Trophoblast cell (in vitro differentiated cells and primary cell): ENCODE data around the gene REV3L.
"Not testable (repeated sequence)": the region's sequence is repeated elsewhere in the genome, so short reads cannot be mapped to it uniquely, and the experiment has no call there.

Experiments used
- DNase-seq, 2 donors: peaks; one replicate each; pipeline ENCODE4 v3.0.0-alpha.2; 2016
- H2AFZ ChIP-seq: 2 replicates; pipeline ENCODE4 v1.6.1; 2013; ENCODE audit warnings: low read length, moderate library complexity, mild to moderate bottlenecking; ENCODE audit not compliant: insufficient read depth, poor library complexity
- H2AK5ac ChIP-seq: 2 replicates; pipeline ENCODE4 v1.6.1; 2013; ENCODE audit warnings: mild to moderate bottlenecking, low read length
- H2BK120ac ChIP-seq: 2 replicates; pipeline ENCODE4 v1.6.1; 2013; ENCODE audit warnings: low read length, mild to moderate bottlenecking, moderate library complexity; ENCODE audit not compliant: insufficient read depth, poor library complexity
- H2BK12ac ChIP-seq: 2 replicates; pipeline ENCODE4 v1.6.1; 2013; ENCODE audit warnings: mild to moderate bottlenecking, low read length, moderate library complexity
- H2BK5ac ChIP-seq: 2 replicates; pipeline ENCODE4 v1.6.1; 2013; ENCODE audit warnings: low read length, low read depth, moderate library complexity, mild to moderate bottlenecking; ENCODE audit not compliant: poor library complexity
- H3K14ac ChIP-seq: 2 replicates; pipeline ENCODE4 v1.6.1; 2013; ENCODE audit warnings: mild to moderate bottlenecking, low read length
- H3K18ac ChIP-seq: 2 replicates; pipeline ENCODE4 v1.6.1; 2013; ENCODE audit warnings: mild to moderate bottlenecking, low read length
- H3K23ac ChIP-seq: 2 replicates; pipeline ENCODE4 v1.6.1; 2013; ENCODE audit warnings: low read length
- H3K27ac ChIP-seq: 2 replicates; pipeline ENCODE4 v1.5.1; 2013; ENCODE audit warnings: low read depth, mild to moderate bottlenecking, inconsistent platforms, low read length, moderate library complexity
- H3K27me3 ChIP-seq: 2 replicates; pipeline ENCODE4 v1.6.1; 2013; ENCODE audit warnings: inconsistent platforms, mild to moderate bottlenecking, low read length, moderate library complexity; ENCODE audit not compliant: insufficient read depth
- H3K36me3 ChIP-seq, 2 experiments: 1 replicate in 1 of 2; 2 replicates in 1 of 2; pipeline ENCODE4 v1.6.1; 2013; ENCODE audit warnings: low read length in 2 of 2, mild to moderate bottlenecking in 2 of 2, moderate library complexity in 1 of 2; ENCODE audit not compliant: insufficient read depth in 2 of 2, control insufficient read depth in 1 of 2
- H3K4ac ChIP-seq: 2 replicates; pipeline ENCODE4 v1.6.1; 2013; ENCODE audit warnings: low read depth, mild to moderate bottlenecking, low read length, moderate library complexity
- H3K4me1 ChIP-seq, 2 experiments: 1 replicate in 1 of 2; 2 replicates in 1 of 2; pipeline ENCODE4 v1.6.1; 2013; ENCODE audit warnings: low read length in 2 of 2, mild to moderate bottlenecking in 2 of 2, moderate library complexity in 1 of 2; ENCODE audit not compliant: insufficient read depth in 2 of 2, control insufficient read depth in 1 of 2
- H3K4me2 ChIP-seq: 2 replicates; pipeline ENCODE4 v1.6.1; 2013; ENCODE audit warnings: inconsistent platforms, mild to moderate bottlenecking, low read length, moderate library complexity
- H3K4me3 ChIP-seq: 2 replicates; pipeline ENCODE4 v1.5.1; 2013; ENCODE audit warnings: mild to moderate bottlenecking, low read depth, low read length, inconsistent platforms
- H3K79me1 ChIP-seq: one replicate; pipeline ENCODE4 v1.6.1; 2013; ENCODE audit warnings: low read length
- H3K79me2 ChIP-seq: 2 replicates; pipeline ENCODE4 v1.6.1; 2013; ENCODE audit warnings: low read length, mild to moderate bottlenecking; ENCODE audit not compliant: control insufficient read depth, insufficient read depth, poor library complexity
- H3K9ac ChIP-seq: 2 replicates; pipeline ENCODE4 v1.6.1; 2013; ENCODE audit warnings: mild to moderate bottlenecking, low read length
- H3K9me3 ChIP-seq: 2 replicates; pipeline ENCODE4 v1.6.1; 2013; ENCODE audit warnings: low read depth, mild to moderate bottlenecking, control low read depth, inconsistent platforms, low read length; ENCODE audit not compliant: insufficient read depth
- H4K12ac ChIP-seq: 2 replicates; pipeline ENCODE4 v1.6.1; 2013; ENCODE audit warnings: low read depth, mild to moderate bottlenecking, low read length, moderate library complexity
- H4K8ac ChIP-seq: 2 replicates; pipeline ENCODE4 v1.6.1; 2013; ENCODE audit warnings: low read depth, mild to moderate bottlenecking, low read length, moderate library complexity
- H4K91ac ChIP-seq: one replicate; pipeline ENCODE4 v1.6.1; 2013; ENCODE audit warnings: low read depth, mild to moderate bottlenecking, low read length, moderate library complexity
- WGBS: extraction: QIAGEN DNeasy Blood & Tissue Kit; methylation state at CpG from one replicate; pipeline ENCODE4 v1.1.7; 2013; ENCODE audit warnings: missing lambda C conversion rate; ENCODE audit not compliant: insufficient read length, insufficient coverage; ENCODE audit errors: extremely low coverage; 5-methylcytosine and 5-hydroxymethylcytosine counted together

REV3L gene

DNA sequence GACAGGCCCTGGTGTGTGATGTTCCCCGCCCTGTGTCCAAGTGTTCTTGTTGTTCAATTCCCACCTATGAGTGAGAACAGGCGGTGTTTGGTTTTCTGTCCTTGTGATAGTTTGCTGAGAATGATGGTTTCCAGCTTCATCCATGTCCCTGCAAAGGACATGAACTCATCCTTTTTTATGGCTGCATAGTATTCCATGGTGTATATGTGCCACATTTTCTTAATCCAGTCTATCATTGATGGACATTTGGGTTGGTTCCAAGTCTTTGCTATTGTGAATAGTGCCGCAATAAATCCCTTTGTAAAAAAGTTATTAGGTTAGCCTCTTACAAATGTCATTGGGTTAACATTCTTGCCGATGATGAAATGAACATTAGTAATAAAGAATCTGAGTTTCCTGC lies 175.1 kb downstream of the REV3L start:
- not testable (repeated sequence) for H2AK5ac ChIP-seq, H3K4me1 ChIP-seq, H3K4ac ChIP-seq, H3K9me3 ChIP-seq, H4K8ac ChIP-seq, H3K9ac ChIP-seq, H2BK120ac ChIP-seq, H3K4me3 ChIP-seq, H3K18ac ChIP-seq, H2BK12ac ChIP-seq, H4K12ac ChIP-seq, H3K79me1 ChIP-seq, H3K79me2 ChIP-seq, H3K27me3 ChIP-seq, H2BK5ac ChIP-seq, H4K91ac ChIP-seq, DNase-seq, H2AFZ ChIP-seq, H3K14ac ChIP-seq, H3K23ac ChIP-seq, H3K4me2 ChIP-seq, H3K27ac ChIP-seq
- H3K36me3 ChIP-seq, result peaks cover 12 to 19% of the 10 kb centered on the region in 2 experiments
- no CpG with 5 or more reads among the region's 4 CpGs for WGBS

DNA sequence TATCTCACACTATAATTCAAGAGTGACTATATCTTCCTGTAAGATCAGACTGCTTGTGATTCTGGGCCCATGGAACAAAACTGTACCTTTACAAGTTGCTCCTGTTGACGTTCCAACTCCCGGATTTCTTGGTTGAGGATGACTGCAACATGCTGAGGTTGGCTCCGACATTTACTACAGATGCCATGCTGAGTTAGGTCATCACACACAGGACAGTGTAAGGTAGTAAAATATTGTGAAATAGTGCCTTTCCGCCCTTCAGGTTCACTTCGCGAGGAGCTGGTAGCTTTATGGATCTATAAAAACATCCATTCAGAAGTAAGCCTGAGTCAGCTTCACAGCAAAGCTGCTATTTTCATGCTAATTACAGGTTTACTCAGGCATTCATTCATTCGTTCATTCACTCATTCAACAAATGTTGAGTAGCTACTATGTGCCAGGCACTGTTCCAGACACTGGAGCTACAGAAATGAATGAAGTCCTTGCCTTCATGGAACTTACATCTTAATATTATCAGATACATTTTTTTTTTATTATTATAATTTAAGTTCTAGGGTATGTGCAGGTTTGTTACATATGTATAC lies 175.7 kb downstream of the REV3L start:
- no peak overlapping the region for H3K23ac ChIP-seq

DNA sequence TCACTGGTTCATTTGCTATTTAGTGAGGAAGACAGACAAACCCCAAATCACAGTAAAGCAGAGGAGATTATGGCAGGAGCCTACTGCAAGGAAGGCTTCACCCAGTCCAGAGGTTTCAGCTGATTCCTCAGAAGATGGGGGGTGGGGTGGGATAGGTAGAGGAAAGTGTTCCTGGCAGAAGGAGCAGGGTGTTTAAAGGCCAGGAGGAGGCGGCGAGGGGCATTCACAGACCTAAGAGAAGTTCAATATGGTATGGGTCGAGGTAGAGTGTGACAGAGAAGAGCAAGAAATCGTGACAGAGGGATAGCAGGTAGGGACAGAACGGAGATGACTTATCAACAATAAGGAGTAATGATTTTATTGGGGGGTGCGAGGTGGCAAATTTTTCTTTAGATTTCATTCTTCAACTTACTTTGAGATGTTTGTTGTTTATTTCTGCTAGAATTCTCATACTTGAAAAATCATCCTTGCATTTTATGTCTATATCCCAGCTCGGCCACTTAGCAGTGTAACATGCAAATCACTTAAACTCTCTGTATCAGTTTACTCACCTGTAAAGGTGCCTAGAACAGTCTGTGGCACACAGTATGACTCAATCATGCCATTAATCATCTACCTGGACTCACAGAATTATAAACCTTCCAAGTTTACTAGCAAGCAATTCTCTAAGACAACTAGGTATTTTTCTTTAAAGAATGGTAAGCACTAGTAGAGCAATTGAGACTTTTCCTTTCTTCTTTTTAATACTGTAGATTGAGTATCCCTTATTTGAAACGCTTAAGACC lies 176.7 kb downstream of the REV3L start:
- no peak overlapping the region for H3K18ac ChIP-seq
- no peaks in the 10 kb centered on the region for H3K79me2 ChIP-seq
- H3K79me1 ChIP-seq, result no peaks in the 10 kb centered on the region
- H2BK12ac ChIP-seq, result no peak overlapping the region
- no peak overlapping the region for H4K8ac ChIP-seq
- no peak overlapping the region for H3K14ac ChIP-seq
- H4K12ac ChIP-seq, result no peak overlapping the region
- no peaks in the 10 kb centered on the region for H3K27me3 ChIP-seq
- no CpG with 5 or more reads among the region's 8 CpGs for WGBS
- H3K4ac ChIP-seq, result no peak overlapping the region
- no peaks in the 10 kb centered on the region for H3K4me1 ChIP-seq
- H4K91ac ChIP-seq, result no peak overlapping the region
- H2AK5ac ChIP-seq, result no peak overlapping the region
- no peak overlapping the region for H3K9ac ChIP-seq
- no peak overlapping the region for H3K4me2 ChIP-seq
- H3K23ac ChIP-seq, result peak overlapping the region; percentile 2
- H2BK120ac ChIP-seq, result no peak overlapping the region
- H3K4me3 ChIP-seq, result no peak overlapping the region
- no peak overlapping the region for H2AFZ ChIP-seq
- no peak for DNase-seq
- peaks cover 9 to 19% of the 10 kb centered on the region in 2 experiments for H3K36me3 ChIP-seq
- no peak overlapping the region for H2BK5ac ChIP-seq
- H3K27ac ChIP-seq, result no peak overlapping the region
- no peaks in the 10 kb centered on the region for H3K9me3 ChIP-seq

More for the DNA sequence above, 175.7 kb downstream of the REV3L start:
- Histone ChIP-seq H3K27ac (no peak overlapping the region), H3K4me1 (no peaks in the 10 kb centered on the region), H4K91ac (no peak overlapping the region), H2BK12ac (no peak overlapping the region), H3K4ac (no peak overlapping the region), H3K36me3 (peaks cover 9 to 19% of the 10 kb centered on the region in 2 experiments), H4K8ac (no peak overlapping the region), H4K12ac (no peak overlapping the region), H3K18ac (no peak overlapping the region), H2AK5ac (no peak overlapping the region), H2BK5ac (no peak overlapping the region), H3K14ac (no peak overlapping the region), H2BK120ac (no peak overlapping the region), H3K4me2 (no peak overlapping the region), H3K79me2 (no peaks in the 10 kb centered on the region), H3K9me3 (no peaks in the 10 kb centered on the region), H3K27me3 (no peaks in the 10 kb centered on the region), H2AFZ (no peak overlapping the region), H3K79me1 (no peaks in the 10 kb centered on the region), H3K9ac (no peak overlapping the region), H3K4me3 (no peak overlapping the region)
- DNase-seq, result peak in 1 of 2 donors; percentile 44
- whole genome bisulfite sequencing, result no CpG with 5 or more reads among the region's 7 CpGs

DNA sequence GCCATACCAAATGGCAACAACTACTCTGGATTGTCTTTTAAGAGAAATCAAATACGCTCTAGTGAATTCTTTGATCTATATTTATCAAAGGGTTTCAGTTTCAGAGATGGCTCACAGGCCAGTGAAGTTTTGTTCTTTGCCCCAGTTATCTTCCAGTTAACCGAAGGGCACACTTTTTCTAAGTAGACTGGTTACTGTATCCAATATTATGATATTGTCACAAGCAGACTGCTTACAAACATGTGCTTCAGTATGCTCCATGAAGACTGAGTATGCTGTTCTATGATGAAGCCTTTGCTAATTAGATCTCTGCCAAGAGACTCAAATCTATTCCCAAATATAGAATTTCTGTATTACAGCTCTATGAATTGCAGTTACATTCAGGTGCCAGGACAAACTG lies 181.1 kb downstream of the REV3L start:
- Histone ChIP-seq H3K27me3 (no peaks in the 10 kb centered on the region), H3K4me1 (no peaks in the 10 kb centered on the region), H3K36me3 (peaks cover 2 to 8% of the 10 kb centered on the region in 2 experiments), H3K79me2 (no peaks in the 10 kb centered on the region), H3K14ac (no peak overlapping the region), H3K23ac (no peak overlapping the region), H3K9me3 (no peaks in the 10 kb centered on the region), H2BK5ac (no peak overlapping the region), H3K79me1 (no peaks in the 10 kb centered on the region), H3K4me2 (no peak overlapping the region), H4K12ac (no peak overlapping the region), H4K8ac (no peak overlapping the region), H3K4ac (no peak overlapping the region), H2BK12ac (no peak overlapping the region), H3K4me3 (no peak overlapping the region), H3K27ac (no peak overlapping the region), H3K9ac (no peak overlapping the region), H2AFZ (no peak overlapping the region), H2AK5ac (no peak overlapping the region), H4K91ac (no peak overlapping the region), H2BK120ac (no peak overlapping the region), H3K18ac (no peak overlapping the region)
- no peak for DNase-seq
- no CpG with 5 or more reads among the region's 2 CpGs for WGBS
